Nephron progenitor cell (in vitro differentiated cells): ENCODE results near the gene PPP4R3B.
A peak's percentile ranks its signal among the peaks of the same experiment; 100 is the strongest.

Experiments used
- DNase-seq: peaks from one replicate; pipeline ENCODE4 v3.0.0; 2021
- H3K27ac Mint-ChIP-seq: 2 replicates; pipeline ENCODE4 v1.8.0; 2021; ENCODE audit warnings: mild to moderate bottlenecking, moderate library complexity, mixed read lengths
- H3K27me3 Mint-ChIP-seq: 2 replicates; pipeline ENCODE4 v1.8.0; 2021; ENCODE audit warnings: mild to moderate bottlenecking, low read depth, mixed read lengths; ENCODE audit not compliant: poor library complexity
- H3K36me3 Mint-ChIP-seq: 2 replicates; pipeline ENCODE4 v1.8.0; 2021; ENCODE audit warnings: low read depth, mixed read lengths
- H3K4me1 Mint-ChIP-seq: 2 replicates; pipeline ENCODE4 v1.8.0; 2021; ENCODE audit warnings: mixed read lengths
- H3K4me3 Mint-ChIP-seq: 2 replicates; pipeline ENCODE4 v1.8.0; 2021; ENCODE audit warnings: mild to moderate bottlenecking, moderate library complexity, mixed read lengths
- H3K9me3 Mint-ChIP-seq: 2 replicates; pipeline ENCODE4 v1.8.0; 2021; ENCODE audit warnings: mild to moderate bottlenecking, moderate library complexity, mixed read lengths
- CTCF ChIP-seq: fragments of 200-600 bp; sonication (generic); IDR thresholded peaks from 2 replicates; pipeline ENCODE4 v1.5.0; 2021; ENCODE audit warnings: antibody characterized with exemption

The PPP4R3B gene

GRCh38 chr2:55518841-55519165, 98.6 kb downstream of the PPP4R3B start:
- H3K27me3 Mint-ChIP-seq, result peaks cover 4% of the 10 kb centered on the region
- H3K4me3 Mint-ChIP-seq, result peak overlapping the region; percentile 99
- no peaks in the 10 kb centered on the region for H3K9me3 Mint-ChIP-seq
- H3K27ac Mint-ChIP-seq, result peak overlapping the region; percentile 98
- H3K4me1 Mint-ChIP-seq, result peaks cover 22% of the 10 kb centered on the region
- no peak for TF ChIP-seq CTCF
- H3K36me3 Mint-ChIP-seq, result peaks cover 9% of the 10 kb centered on the region
- no peak for DNase-seq

GRCh38 chr2:55511508-55512124, 105.8 kb downstream of the PPP4R3B start:
- Mint-ChIP-seq H3K4me1 (peaks cover 5% of the 10 kb centered on the region), H3K36me3 (no peaks in the 10 kb centered on the region), H3K9me3 (no peaks in the 10 kb centered on the region), H3K27ac (no peak overlapping the region), H3K4me3 (no peak overlapping the region), H3K27me3 (peaks cover 8% of the 10 kb centered on the region)
- DNase-seq, result peak; percentile 22
- TF ChIP-seq CTCF, result peak; percentile 39

GRCh38 chr2:55502590-55503141, 114.8 kb downstream of the PPP4R3B start:
- H3K36me3 Mint-ChIP-seq, result no peaks in the 10 kb centered on the region
- H3K4me3 Mint-ChIP-seq, result no peak overlapping the region
- peaks cover 10% of the 10 kb centered on the region for H3K4me1 Mint-ChIP-seq
- no peak for DNase-seq
- H3K27ac Mint-ChIP-seq, result no peak overlapping the region
- H3K27me3 Mint-ChIP-seq, result no peaks in the 10 kb centered on the region
- H3K9me3 Mint-ChIP-seq, result no peaks in the 10 kb centered on the region
- TF ChIP-seq CTCF, result no peak

DNA sequence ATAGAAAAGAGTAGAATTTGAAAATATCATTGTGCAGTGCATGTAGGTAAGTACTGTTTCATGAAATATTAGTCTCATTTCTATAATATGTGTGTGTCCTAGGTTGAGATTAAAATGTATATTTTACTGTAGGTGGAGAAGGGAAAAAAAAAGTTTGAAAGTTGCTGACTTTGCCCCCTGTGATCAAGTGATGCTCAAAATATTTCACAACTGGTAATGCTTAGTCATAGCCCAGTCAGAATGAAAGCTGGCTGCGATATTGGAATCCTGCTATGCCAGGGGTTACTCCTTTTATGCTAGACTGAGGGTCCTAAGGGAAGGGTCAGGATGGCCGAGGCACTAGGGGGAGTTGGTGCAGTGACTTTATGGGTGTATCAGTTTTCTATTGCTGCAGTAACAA, 117.4 kb downstream of the PPP4R3B start:
- H3K27me3 Mint-ChIP-seq, result no peaks in the 10 kb centered on the region
- no peak for TF ChIP-seq CTCF
- no peak overlapping the region for H3K27ac Mint-ChIP-seq
- no peak overlapping the region for H3K4me3 Mint-ChIP-seq
- peaks cover 10% of the 10 kb centered on the region for H3K4me1 Mint-ChIP-seq
- peaks cover 6% of the 10 kb centered on the region for H3K9me3 Mint-ChIP-seq
- H3K36me3 Mint-ChIP-seq, result no peaks in the 10 kb centered on the region
- DNase-seq, result no peak

DNA sequence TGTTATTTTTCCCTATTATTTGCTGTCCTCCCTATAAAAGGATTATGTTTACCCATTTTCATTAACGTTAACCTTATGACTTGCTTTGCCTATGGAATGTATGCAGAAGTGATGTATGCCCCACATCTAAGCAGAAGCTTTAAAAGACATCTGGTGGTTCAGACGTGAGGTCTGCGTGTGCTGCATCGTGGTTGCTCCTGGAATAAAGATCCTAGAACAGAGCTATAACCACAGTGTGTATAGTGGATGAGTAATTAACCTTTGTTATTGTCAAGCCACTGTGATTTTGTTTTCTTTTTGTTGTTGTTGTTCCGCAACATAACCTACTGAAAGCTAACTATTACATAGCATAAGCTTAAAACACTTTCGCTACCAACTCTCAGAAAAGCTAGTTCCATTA, 118.8 kb downstream of the PPP4R3B start:
- H3K9me3 Mint-ChIP-seq, result peaks cover 7% of the 10 kb centered on the region
- DNase-seq, result no peak

More for the DNA sequence above, 118.8 kb downstream of the PPP4R3B start:
- Mint-ChIP-seq H3K27ac (no peak overlapping the region), H3K36me3 (no peaks in the 10 kb centered on the region), H3K4me3 (no peak overlapping the region), H3K27me3 (no peaks in the 10 kb centered on the region), H3K4me1 (peaks cover 10% of the 10 kb centered on the region)
- no peak for TF ChIP-seq CTCF
